Posterior cingulate gyrus (tissue), 11 donors: ENCODE data around the gene SMDT1.
"Not testable (repeated sequence)": the region's sequence is repeated elsewhere in the genome, so short reads cannot be mapped to it uniquely, and the experiment has no call there.

Experiments
- DNase-seq, 10 donors: peaks; one replicate each; pipeline versions ENCODE4 v3.0.0 to v3.0.0-alpha.2; 2020 to 2021; ENCODE audit warnings: mixed read lengths in 3 of 10
- intact Hi-C: fragments of 100-400 bp; cut with DNase I; formaldehyde crosslinking; loops from one replicate; pipeline ENCODE4 v1.15.1; 2023

SMDT1 gene

DNA sequence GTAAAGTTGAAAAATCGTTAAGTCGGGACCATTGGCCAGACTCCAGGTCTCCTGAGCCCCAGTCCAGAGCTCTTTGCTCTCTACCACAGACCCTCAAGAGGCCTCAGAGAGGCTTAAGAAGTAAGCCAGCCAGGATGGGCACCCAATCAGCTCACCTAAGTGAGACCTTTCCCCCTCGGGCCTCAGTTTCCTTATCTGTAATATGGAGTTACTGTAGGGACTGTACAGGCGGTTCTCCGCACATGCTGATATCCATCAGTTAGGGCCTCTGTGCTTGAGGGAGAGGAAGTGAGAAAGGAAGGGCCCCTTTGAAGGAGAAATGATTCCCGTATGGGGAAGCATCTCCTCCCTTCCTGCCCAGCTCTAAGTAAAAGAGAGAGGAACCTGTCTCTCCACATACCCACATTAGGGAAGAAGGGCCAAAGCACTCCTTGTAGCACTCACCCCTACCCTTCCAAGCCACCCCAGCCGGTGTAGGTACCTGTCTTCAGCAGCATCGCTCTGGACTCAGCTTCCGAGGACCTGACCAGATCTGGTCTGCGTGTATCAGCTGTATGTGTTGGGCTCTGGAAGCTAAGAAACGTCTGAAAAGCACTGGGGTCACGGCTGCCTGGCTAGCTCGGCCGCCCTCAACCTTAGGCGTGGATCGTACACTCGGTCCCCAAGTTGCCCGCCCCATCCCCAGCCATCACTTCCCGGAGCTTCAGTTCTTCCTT is 9.5 kb upstream of the SMDT1 start:
- intact Hi-C loops: no loop called here
- peak in 2 of 10 donors; percentile 17 to 53 for DNase-seq

DNA sequence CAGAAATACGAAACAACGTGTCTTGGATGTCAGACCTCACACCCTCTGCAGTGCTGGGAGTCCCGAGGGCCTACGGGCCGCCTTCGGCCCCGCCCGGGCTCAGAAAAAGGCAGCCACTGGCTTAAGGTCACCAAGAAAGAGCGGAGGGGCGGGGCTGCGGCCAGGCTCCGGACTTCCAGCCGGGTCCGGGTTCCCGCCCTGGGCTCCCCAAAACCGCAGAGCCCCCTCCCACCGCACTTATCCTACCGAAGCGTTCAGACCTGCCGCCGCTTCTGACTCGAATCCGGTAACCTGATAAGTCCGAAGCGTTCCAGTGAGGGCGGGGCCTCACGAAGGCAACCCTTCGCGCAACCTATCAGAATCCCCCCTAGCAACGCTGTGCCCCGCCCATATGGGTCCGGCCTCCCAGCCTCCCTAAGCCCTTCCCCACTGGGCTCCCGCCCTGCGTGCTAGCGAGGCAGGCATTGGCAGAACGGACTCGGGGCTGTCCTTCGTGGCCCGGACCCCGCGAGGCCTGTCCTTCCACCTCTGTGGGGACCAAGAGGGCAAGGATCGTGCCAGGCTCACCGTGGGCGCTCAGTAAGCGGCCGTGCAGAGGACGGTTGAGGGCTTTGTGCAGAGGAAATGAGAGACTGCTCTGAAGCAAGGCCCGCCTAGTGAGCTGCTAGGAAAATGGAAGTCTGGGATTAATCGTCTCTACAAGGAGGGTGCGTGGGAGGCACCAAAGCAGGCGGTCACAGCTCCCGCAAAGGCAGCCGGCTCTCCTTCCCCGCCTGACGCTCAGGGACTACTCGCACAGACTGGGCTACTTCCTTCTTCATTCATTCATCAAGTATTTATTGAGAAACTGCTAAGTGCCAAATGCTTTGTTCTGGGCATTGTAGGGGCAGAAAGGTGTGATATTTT is 8.7 kb upstream of the SMDT1 start, which contains the start of gene NAGA:
Gene NAGA, minus strand, starts transcription at position 296 of the 906 bp plus-strand sequence. CDS start 515 bp downstream, outside the sequence.
- peak; percentile 86 to 99 (median 94) for DNase-seq
- intact Hi-C loops: no loop called here

DNA sequence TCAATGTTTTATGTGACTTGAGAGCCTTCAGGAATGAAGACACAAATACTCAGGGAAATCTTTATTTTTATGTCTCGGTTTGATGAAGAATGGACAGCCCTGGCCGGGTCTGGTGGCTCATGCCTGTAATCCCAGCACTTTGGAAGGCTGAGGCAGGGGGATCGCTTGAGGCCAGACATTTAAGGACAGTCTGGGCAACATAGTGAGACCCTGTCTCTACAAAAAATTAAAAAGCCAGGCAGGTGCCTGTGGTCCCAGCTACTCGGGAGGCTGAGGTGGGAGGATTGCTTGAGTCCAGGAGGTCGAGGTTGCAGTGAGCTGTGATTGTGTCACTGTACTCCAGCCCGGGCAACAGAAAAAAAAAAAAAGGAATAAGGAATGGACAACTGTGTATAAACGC is 8.0 kb upstream of the SMDT1 start:
- peak in 1 of 10 donors; percentile 70 for DNase-seq

DNA sequence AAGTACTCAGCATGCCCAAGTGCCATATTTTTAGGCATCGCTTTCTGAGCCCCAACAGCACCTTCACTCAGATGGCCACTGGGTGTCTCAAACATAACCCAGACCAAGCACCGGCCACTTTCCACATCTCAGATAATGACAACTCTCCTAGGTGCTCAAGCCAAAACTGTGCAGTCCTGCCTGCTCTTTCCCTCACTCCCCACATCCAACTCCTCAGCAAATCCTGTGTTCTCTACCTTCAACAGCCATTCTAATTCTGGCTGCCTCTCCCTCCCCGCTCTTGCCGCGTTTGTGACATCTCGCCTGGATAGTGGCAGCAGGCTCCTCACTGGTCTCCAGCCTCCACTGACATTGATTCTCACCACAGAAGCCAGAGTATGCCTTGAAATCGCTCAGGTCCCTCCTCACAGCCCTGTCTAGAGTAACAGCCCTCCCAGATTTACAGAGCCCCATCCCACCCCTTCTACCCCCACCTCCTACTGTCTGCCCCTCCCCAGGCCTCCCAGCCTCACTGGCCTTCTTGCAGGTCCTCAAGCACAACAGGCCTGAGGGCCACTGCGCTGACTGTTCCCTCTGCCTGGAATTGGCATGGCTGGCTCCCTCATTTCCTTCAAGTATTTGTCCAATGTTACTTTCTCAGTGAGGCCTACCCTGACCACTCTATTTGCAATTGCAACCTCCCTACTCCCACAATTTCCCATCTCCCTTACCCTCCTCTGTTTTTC is 6.7 kb upstream of the SMDT1 start:
- peak in 1 of 10 donors; percentile 67 for DNase-seq
- intact Hi-C loops: no loop called here

More for the DNA sequence above, 8.0 kb upstream of the SMDT1 start:
- intact Hi-C loops: not testable (repeated sequence)

DNA sequence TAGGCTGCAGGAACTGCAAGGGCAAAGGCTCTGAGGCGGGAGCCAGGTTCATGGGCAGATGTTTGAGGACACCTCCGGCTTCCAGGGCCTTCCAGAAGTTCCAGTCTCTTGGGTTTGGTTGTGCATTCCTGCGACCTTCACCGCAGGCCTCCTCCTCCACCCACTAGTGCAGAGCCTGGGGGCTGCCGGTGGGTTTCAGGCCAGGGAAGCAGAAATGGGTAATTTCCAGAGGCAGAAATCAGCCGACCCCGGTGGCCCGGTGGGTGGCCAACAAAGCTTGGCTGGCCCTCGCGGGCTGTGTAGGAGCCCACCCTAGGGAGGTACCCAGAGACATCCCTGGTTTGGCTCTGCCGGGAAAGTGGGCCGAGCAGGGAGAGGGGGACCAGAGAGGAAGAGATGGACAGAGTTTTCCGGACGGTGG is 5.9 kb upstream of the SMDT1 start:
- DNase-seq: peak in 1 of 10 donors; percentile 76
- intact Hi-C loops: no loop called here

DNA sequence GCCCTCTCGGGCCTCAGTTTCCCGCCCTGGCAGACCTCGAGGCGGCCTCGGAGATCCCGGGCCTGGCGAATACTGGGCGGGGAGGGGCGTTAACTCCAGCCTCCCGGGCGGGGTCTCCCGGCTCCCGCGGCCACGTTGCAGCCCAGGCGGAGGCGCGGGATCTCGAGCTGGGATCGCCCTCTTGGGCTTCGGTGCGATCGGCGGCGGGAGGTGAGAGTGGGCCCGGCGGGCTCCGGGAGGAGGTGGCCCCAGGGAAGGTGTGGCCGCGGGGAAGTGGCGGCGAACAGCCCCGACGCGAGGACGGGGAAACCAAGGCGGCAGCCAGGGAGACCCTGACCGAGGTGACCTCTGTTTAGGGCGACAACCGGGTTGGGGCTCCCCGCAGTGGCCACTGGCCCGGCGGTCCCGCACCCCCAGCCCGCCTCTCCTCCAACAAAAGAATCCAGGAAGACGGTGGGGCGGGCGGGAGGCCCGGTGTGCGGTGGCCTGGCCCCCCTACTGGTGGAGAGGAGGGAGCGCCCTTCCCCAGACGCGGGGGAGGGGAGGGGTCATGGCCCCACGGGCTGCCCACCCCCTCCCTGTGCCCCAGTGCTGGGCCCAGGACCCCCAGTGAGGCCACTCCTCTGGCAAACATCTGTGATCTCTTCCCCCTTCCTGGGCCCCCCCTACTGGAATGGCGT is 5.2 kb upstream of the SMDT1 start, which contains the start of gene PHETA2:
Gene PHETA2, plus strand, starts transcription at position 117 of the 680 bp plus-strand sequence. CDS start 3,046 bp downstream, outside the sequence.
- peak in 1 of 10 donors; percentile 80 for DNase-seq
- intact Hi-C loops: no loop called here

DNA sequence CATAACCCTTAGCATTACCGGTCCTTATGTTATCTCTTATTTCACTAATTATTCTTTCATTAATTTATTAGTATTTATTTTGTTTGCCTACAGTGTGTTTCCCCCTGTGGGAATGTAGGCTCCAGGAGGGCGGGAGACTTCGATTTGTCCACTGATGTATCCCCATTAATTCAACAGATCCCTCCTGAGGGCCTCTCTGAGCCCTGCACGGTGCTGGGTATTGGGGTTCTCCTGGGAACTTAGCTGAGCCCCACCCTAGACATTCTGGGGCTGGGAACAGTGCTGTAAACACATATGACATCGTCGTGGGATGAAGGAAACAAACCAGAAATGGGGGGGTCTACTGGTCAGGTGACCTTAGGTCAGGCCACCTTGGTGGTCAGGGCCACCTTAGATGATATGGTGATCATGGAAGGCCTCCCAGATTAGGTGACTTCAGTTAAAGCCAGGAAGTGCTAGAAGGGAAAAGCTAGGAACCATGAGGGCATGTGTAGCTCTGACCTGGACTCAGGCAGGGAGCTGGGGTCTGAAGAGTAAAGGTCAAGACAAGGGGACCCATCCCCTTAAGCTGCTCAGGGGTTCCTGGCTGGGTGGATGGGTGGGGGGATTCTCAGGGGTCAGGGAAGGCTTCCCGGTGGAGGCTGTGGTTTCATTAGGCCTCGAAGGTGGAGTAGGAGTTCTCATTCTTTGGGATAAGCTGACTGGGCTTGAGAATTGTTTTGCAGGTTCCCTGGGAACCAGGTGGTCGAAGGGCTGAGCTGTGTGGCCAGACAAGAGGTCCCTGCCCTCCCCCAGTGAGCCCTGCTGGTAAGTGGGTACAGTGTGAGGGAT is 4.4 kb upstream of the SMDT1 start:
- intact Hi-C loops: no loop called here
- peak in 1 of 10 donors; percentile 51 for DNase-seq

DNA sequence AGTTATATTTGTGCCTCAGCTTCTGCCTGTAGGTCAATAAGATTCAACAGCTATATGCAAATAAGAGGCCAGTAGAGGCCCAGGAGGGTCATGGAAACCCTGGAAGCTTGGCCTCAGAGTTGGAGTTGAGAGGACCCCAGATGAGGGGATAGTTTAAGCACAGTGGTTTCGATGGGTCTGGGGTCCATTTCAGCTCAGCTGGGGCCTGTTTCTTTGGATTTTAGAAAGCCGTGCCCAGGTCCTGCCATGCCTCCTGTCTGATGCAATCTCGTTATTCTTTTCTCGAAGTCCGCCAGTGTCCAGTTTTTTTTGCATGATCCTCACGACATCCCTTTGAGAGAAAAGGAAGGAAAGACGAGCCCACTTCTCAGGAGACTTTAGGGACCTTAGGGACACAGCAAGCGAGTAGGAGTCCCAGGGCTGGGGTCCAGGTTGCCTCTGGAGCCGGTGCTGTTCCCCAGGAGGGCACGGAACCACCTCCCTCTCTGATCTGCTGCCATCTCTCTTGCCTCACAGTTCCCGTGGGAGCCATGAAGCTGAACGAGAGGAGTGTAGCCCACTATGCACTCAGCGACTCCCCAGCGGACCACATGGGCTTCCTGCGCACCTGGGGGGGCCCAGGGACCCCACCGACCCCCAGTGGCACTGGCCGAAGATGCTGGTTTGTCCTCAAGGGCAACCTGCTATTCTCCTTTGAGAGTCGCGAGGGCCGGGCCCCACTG is 2.6 kb upstream of the SMDT1 start:
- peak in 1 of 10 donors; percentile 77 for DNase-seq
- intact Hi-C loops: no loop called here

DNA sequence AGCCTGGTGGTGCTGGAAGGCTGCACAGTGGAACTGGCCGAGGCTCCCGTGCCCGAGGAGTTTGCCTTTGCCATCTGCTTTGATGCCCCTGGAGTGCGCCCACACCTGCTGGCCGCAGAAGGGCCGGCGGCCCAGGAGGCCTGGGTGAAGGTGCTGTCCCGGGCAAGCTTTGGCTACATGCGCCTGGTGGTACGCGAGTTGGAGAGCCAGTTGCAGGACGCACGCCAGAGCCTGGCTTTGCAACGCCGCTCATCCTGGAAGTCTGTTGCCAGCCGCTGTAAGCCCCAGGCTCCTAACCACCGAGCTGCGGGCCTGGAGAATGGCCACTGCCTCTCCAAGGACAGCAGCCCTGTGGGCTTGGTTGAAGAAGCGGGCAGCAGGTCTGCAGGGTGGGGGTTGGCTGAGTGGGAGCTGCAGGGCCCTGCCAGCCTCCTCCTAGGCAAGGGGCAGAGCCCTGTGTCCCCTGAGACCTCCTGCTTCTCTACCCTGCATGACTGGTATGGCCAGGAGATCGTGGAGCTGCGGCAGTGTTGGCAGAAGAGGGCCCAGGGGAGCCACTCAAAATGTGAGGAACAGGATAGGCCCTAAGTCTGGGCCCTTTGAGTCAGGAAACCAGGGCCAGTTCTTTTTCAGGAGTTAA is 1.9 kb upstream of the SMDT1 start:
- DNase-seq: peak in 2 of 10 donors; percentile 8 to 72
- intact Hi-C loops: no loop called here

DNA sequence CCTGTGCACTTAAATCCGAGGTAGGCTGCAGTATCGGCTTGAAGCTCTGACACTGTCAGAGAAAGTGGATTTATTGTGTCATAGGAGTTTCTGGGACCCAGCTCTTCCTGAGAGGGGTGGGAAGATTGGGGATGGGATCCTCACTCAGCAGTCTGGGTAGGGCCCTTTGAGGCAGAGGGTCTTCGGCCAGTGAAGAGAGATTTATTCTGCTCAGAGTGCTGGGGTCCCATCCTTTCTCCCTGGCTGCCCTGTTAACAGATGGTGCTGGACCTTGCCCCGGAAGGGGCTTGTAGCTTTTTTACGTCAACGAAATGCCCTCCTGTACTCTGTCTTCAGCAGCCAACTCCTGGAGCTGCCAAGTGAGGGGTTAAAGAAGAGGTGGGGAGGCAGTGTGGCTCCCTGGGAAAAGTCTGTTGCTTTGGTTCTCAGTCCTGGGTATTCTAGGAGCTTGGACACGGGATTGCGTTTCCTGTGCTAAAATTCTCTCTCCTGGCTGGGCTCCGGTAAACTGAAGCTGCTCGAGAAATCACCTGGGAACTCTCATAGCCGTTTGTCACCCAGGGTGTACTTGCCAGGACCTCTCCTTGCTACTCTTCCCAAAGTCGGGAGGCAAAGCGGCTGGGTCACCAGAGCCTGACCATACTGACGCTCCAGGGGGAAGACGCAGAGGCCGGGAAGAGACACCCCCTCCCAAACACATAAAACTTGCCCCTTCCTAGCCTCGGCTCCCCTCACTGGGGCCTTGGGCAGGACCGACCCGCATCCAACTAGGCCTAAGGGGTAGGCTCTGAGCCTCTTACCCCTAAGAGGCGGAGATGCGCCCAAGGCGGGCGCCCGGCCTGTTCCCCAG is 806 bp upstream of the SMDT1 start:
- intact Hi-C loops: loop anchor here (1.0 kb wide), 1 partner anchor 12 kb away; the partner anchor contains the start of gene NDUFA6
- peak in 1 of 10 donors; percentile 80 for DNase-seq

DNA sequence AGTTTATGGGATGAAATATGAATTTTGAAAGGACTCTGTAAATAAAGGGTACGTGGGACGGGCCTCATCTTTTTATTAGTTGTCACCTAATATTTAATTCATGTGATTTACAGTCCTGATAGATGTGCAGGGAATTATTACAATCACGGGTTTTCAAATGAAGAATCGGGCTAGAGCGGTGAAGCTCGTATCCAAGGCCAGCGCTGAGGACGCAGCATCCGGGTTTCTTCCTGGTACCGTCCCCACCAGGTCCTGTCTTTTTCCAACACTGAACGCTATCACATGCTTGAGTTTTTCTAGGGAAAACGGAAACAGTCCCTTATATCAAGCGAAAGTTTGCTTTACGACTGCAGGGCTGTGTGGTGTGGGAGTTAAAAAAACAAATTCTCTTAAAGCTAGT is 787 bp downstream of the SMDT1 start:
- DNase-seq: peak in 7 of 10 donors; percentile 39 to 90 (median 56)
- intact Hi-C loops: no loop called here

DNA sequence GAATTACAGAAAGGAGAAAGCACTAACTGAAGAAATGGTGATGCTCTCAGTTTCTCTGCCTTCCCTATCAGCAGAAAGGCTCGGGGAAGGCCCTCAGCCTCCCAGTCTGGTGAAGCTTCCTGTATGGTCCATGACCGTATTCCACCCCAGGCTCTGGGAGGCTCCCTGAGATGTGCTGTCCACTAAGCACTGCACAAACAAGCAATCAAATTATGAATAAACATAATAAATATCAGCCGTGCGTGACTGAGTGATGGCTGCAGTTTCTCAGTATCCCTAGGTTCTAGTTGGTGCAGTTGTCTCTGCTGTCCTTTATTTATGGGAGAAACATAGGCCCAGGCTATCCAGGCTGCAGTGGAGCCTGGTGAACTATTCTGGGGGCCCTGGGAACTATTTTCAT is 3.6 kb downstream of the SMDT1 start:
- intact Hi-C loops: no loop called here
- DNase-seq: no peak

DNA sequence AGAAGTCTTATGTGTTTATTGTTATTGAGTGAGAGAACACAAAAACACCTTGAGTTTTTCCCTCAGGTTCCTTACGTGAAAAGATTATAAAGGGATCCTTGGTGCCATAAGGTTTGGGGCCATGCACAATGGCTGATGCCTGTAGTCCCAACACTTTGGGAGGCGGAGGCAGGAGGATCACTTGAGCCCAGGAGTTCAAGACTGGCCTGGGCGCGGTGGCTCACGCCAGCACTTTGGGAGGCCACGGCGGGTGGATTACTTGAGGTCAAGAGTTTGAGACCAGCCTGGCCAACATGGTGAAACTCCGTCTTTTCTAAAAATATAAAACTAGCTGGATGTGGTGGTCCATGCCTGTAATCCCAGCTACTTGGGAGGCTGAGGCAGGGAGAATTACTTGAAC is 5.4 kb downstream of the SMDT1 start:
- intact Hi-C loops: no loop called here
- peak in 1 of 10 donors; percentile 62 for DNase-seq

DNA sequence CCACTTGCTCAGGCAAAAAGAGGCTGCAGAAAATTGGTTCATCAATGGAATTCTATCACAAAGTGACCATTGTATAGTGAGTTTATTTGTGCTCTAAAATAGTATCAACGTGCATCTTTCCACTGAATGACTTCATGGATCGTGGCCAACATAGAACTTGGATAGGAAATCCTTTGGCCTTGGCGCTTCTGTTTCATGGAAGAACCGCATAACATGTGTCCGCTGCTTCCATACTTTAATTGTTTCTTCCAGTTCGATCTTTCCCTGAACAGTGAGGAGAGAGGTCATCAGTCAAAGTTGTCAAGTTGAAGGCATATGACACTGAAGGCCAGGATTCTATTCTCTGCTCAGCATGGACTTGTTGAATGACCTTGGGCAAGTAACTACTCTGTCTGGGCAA is 6.6 kb downstream of the SMDT1 start:
- intact Hi-C loops: no loop called here
- no peak for DNase-seq

DNA sequence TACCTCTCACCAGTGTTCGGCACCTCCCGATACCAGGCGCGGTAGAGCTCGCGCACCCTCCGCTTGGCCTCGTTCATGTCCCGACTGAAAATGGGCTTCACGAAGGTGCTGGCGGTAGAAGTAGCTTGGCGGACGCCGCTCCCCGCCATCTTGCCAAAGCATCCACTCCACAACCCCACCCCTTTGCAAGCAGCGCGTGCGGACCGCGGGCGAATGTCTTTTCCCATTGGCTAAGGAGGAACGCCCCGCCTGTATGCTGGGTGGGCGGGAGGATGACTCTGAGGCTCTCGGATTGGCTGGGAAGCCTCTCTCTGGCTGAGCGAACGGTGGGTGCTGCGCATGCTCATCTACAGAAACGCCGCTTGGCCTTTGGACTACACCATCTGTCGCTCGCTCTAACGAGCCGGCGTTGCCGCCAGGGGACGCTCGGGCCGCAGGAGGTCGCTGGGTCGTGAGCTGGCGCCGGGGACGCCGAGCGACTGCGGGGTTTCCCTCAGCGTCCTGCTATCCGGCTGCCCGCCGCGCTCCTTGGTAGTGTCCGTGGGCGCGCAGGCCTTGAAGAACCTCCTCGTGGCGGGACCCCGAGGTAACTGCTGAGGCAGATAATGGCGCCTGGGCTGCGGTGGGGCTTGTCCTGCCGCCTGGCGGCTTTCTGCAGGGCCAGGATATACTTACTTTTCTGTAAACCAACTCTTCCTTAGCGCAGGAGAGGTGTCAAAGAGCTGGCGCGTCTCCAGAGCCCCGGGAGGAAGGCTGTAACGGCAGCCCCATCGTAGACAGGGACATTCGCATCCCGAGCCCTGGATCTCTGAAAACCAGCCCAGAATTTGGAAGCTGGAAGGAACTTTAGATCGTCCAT is 11.3 kb downstream of the SMDT1 start, which contains the start of gene NDUFA6:
Gene NDUFA6, minus strand, starts transcription at position 177 of the 859 bp plus-strand sequence. Its CDS starts 28 bp downstream, at position 149.
- intact Hi-C loops: loop anchor here (1.0 to 10.0 kb wide), 4 partner anchors 12 to 346 kb away; partner anchors contain the start of gene SMDT1
- peak; percentile 98 to 100 (median 99) for DNase-seq

DNA sequence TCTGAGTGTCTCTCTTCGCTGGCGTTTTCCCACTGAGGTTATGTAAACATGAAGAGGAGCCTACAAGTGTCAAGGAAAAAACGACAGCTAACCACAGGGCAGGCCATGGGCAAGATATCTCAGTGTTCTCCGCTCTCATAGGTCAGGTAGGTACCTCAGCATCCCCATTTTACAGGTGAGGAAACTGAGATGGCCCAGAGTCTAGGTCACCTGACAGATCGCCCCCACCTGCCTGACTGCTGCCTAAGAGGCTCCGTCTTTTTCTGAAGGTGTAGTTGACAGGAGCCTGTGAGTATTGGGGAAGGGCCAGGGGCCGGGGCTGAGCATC is 11.9 kb downstream of the SMDT1 start:
- intact Hi-C loops: loop anchor here (1.0 to 10.0 kb wide), 3 partner anchors 83 to 346 kb away; no protein-coding TSS in a partner anchor
- no peak for DNase-seq
